Measurements from ENCODE around the gene PLD3. TPM values are rescaled to one million over a fixed set of nuclear protein-coding genes. Genes with fewer than 3 reads are reported as not detected.

The PLD3 gene
- total RNA-seq, 1 donor from 2014 or later: 208 TPM

- no peaks in the 10 kb centered on the region for H3K27me3 Mint-ChIP-seq (ENCODE audit: low read depth)
- no peaks in the 10 kb centered on the region for H3K36me3 Mint-ChIP-seq (ENCODE audit: low read depth)
- TF ChIP-seq CTCF (conservative IDR thresholded peaks at IDR 0.05): no peak
- no peaks in the 10 kb centered on the region for H3K9me3 Mint-ChIP-seq
- H3K4me1 Mint-ChIP-seq: peaks cover 20% of the 10 kb centered on the region
- no peak overlapping the region for H3K4me3 Mint-ChIP-seq
- DNase-seq (ENCODE audit: low read depth, low spot score): no peak
- H3K27ac Mint-ChIP-seq (ENCODE audit: unreplicated experiment): peak overlapping the region; percentile 78
These were observed 66.3 kb downstream of the PLD3 start for GRCh38 chr19:40414542-40415535.

- Mint-ChIP-seq H3K27ac (ENCODE audit: unreplicated experiment) (peak overlapping the region; percentile 23), H3K4me3 (no peak overlapping the region), H3K4me1 (peaks cover 24% of the 10 kb centered on the region)
These were observed 67.3 kb downstream of the PLD3 start for GRCh38 chr19:40415768-40416167.

GRCh38 chr19:40416918-40417642 is 68.6 kb downstream of the PLD3 start:
- no peak for DNase-seq (ENCODE audit: low read depth, low spot score)

More at GRCh38 chr19:40415768-40416167, 67.3 kb downstream of the PLD3 start:
- no peaks in the 10 kb centered on the region for H3K36me3 Mint-ChIP-seq (ENCODE audit: low read depth)
- H3K9me3 Mint-ChIP-seq: no peaks in the 10 kb centered on the region
- DNase-seq (ENCODE audit: low read depth, low spot score): no peak
- no peak for TF ChIP-seq CTCF (conservative IDR thresholded peaks at IDR 0.05)
- H3K27me3 Mint-ChIP-seq (ENCODE audit: low read depth): no peaks in the 10 kb centered on the region

GRCh38 chr19:40417643-40417981 is 69.1 kb downstream of the PLD3 start:
- TF ChIP-seq CTCF (conservative IDR thresholded peaks at IDR 0.05): no peak
- Mint-ChIP-seq H3K27me3 (ENCODE audit: low read depth) (no peaks in the 10 kb centered on the region), H3K4me3 (peak overlapping the region; percentile 56), H3K4me1 (peaks cover 28% of the 10 kb centered on the region), H3K9me3 (no peaks in the 10 kb centered on the region), H3K36me3 (ENCODE audit: low read depth) (no peaks in the 10 kb centered on the region), H3K27ac (ENCODE audit: unreplicated experiment) (no peak overlapping the region)
- no peak for DNase-seq (ENCODE audit: low read depth, low spot score)

More at GRCh38 chr19:40416918-40417642, 68.6 kb downstream of the PLD3 start:
- Mint-ChIP-seq H3K9me3 (no peaks in the 10 kb centered on the region), H3K27me3 (ENCODE audit: low read depth) (no peaks in the 10 kb centered on the region), H3K4me3 (no peak overlapping the region), H3K36me3 (ENCODE audit: low read depth) (no peaks in the 10 kb centered on the region), H3K27ac (ENCODE audit: unreplicated experiment) (peak overlapping the region; percentile 66), H3K4me1 (peaks cover 23% of the 10 kb centered on the region)
- no peak for TF ChIP-seq CTCF (conservative IDR thresholded peaks at IDR 0.05)

GRCh38 chr19:40418040-40418439 is 69.5 kb downstream of the PLD3 start:
- H3K9me3 Mint-ChIP-seq: no peaks in the 10 kb centered on the region
- H3K27ac Mint-ChIP-seq (ENCODE audit: unreplicated experiment): no peak overlapping the region
- H3K36me3 Mint-ChIP-seq (ENCODE audit: low read depth): no peaks in the 10 kb centered on the region
- peaks cover 28% of the 10 kb centered on the region for H3K4me1 Mint-ChIP-seq
- H3K4me3 Mint-ChIP-seq: peak overlapping the region; percentile 56
- H3K27me3 Mint-ChIP-seq (ENCODE audit: low read depth): no peaks in the 10 kb centered on the region
- DNase-seq (ENCODE audit: low read depth, low spot score): no peak
- TF ChIP-seq CTCF (conservative IDR thresholded peaks at IDR 0.05): no peak
